ENCODE data around the gene SHD.

The SHD gene

GRCh38 chr19:4298810-4299550, 19.9 kb downstream of the SHD start:
- DNase-seq (ENCODE audit: low read depth in 2 of 2) = no peak

- no peak for DNase-seq (ENCODE audit: low read depth in 2 of 2)
Observed at GRCh38 chr19:4300589-4300988, 21.5 kb downstream of the SHD start.

DNA sequence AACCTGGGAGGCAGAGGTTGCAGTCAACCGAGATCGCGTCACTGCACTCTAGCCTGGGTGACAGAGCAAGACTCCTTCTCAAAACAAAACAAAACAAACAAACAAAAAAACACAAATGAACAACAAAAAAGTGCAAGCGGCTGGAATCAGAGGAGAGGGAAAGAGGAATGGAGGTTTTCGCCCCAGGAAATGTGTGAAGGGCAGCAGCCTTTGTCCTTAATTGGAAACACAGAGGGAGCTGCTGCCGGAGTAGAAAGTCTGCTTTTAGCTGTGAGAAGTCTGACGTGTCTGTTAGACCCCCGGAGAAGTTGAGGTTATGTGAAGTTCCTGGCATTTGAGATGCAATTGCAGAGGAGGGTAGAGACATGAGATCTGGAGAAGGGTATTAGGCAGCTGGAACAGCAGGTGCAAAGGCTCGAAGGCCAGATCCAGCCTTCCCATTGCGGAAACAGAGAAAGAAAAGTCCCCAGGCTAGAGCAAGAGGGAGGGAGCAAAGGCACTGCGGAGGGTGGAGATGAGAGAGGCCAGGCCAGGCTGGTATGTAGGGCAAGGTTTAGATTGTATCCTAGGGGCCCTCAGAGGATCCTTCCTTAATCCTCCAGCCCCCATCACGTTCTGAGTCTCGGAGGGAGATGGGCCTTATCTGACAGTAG, 22.6 kb downstream of the SHD start:
- DNase-seq (ENCODE audit: low read depth in 2 of 2) = no peak

GRCh38 chr19:4302243-4302640, 23.2 kb downstream of the SHD start, which contains the start of gene TMIGD2:
Gene TMIGD2, minus strand, starts transcription at chr19:4302389. Its CDS starts 4 bp downstream, at chr19:4302385.
- DNase-seq (ENCODE audit: low read depth in 2 of 2) = no peak

GRCh38 chr19:4303819-4304537, 24.9 kb downstream of the SHD start:
- no peak for DNase-seq (ENCODE audit: low read depth in 2 of 2)

- DNase-seq (ENCODE audit: low read depth in 2 of 2) = peak; percentile 60 to 71
Observed at GRCh38 chr19:4304538-4305256, 25.6 kb downstream of the SHD start, which contains the start of gene FSD1. Gene FSD1, plus strand, starts transcription at chr19:4304598. Its CDS starts 149 bp downstream, at chr19:4304747.

GRCh38 chr19:4305257-4305612, 26.2 kb downstream of the SHD start:
- DNase-seq (ENCODE audit: low read depth in 2 of 2) = no peak

DNA sequence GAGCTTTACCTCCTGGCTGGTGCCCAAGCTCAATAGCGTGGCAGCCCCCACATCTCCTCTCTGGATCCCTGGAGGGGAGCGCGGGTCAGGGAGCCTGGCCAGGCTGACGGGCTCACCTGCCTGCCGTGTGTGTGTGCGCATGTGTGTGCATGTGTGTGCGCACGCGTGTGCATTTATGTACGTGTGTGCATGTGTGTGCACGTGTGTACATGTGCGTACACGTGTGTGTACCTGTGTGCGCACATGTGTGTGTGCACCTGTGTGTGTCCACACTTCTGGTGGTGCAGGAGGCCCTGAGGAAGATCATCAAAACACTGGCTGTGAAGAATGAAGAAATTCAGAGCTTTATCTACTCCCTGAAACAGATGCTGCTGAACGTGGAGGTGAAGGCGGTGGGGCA, 26.6 kb downstream of the SHD start:
- no peak for DNase-seq (ENCODE audit: low read depth in 2 of 2)

DNA sequence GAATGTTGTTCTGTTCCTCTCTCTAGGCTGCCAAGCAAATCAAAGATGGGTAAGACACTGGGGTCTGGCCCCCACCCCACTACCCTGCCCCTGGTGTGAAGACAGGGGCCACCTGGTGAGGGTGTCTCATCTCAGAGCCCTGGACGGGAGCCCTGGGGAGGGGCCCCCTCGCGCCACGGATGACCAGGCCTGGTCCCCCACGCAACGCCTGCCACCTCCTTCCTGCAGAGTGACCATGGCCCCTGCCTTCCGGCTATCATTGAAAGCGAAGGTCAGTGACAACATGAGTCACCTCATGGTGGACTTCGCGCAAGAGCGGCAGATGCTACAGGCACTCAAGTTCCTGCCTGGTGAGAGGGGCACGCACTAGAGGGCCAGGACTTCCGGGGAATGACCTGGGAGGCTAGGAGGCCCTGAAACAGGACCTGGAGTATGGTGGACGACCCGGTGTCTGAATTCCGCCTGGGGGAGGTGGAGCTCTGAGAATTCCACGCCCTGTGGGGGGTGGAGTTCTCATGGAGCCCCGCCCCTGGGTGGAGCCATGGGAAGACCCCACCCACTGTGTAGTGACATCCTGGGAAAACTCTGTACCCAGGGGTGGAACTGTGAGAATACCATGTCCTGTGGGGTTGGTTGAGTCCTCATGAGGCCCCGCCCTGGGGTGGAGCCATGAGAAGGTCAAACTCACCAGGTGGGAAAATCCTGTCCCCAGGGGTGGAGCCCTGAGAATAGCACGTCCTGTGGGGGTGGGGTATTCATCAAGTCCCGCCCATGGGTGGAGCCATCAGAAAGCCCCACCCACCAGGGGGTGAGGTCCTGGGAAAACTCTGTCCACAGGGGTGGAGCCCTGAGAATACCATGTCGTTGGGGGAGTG, 31.4 kb downstream of the SHD start:
- DNase-seq (ENCODE audit: low read depth in 2 of 2) = no peak

DNA sequence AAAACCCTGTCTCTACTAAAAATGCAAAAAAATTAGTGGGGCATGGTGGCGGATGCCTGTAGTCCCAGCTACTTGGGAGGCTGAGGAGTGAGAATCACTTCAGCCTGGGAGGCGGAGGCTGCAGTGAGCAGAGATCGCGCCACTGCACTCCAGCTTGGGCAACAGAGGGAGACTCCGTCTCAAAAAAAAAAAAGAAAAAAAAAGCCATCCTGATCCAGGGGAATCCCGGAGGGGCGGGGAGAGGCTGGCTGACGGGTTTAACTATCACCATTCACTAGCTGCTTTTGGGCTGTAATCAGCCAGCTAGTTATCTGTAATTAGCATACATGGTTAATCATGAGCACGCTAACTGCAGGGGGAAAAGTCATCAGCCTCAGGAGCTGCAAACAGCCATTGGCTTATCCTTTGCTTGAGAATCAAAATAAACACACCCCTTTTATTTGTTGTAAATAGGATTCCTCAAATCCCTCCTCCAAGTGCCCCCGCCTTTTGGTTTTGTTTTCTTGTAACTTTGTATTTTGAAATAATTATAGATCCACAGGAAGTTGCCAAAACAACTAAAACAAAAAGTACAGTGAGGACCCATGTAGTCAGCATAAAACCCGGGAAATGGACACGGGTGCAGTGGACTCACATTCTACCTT, 34.9 kb downstream of the SHD start:
- DNase-seq (ENCODE audit: low read depth in 2 of 2) = no peak

DNA sequence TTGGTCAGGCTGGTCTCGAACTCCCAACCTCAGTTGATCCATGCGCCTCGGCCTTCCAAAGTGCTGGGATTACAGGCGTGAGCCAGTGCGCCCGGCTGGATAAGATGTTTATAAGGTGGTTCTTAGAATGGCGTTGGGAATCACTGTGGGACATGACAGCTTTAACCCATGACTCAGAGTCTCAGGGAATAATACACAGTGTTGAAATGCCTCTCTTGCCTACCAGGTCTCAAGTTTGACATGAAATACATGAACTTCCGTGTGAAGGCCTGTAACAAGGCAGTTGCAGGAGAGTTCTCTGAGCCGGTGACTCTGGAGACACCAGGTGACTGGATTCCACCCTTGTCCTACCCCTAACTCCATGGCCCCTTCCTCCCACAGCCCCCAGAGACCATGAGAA, 37.9 kb downstream of the SHD start:
- DNase-seq (ENCODE audit: low read depth in 2 of 2) = no peak

- no peak for DNase-seq (ENCODE audit: low read depth in 2 of 2)
Observed at GRCh38 chr19:4318460-4318859, 39.4 kb downstream of the SHD start.

DNA sequence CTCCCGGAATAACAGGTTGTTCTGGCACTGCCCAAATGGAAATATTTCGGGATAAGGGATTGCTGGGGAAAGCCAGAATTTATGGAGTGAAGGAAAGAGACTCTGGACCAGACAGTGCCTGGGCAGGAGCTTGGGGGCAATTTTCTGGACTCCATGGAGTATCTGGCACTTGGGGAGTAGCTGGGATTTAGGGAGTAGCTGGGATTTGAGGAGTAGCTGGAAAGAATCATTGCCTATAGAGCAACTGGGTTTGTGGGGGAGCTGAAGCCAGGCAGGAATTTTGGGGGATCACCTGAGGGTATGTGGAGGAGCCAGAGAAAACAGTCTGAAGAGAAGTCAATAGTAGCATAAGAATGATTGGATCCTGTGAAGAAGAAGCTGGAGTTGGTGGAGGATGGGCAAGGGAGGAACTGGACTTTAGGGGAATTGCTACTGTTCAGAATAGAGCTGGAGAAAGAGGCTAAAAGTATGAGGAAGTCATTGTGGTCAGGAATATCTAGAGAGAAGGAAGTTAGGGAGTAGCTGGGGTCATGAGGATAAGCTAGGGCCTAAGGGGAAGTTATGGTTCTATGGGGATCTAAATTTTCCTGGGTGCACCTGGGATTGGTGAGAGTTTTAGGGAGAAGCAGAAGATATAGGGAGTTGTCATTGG, 40.1 kb downstream of the SHD start:
- DNase-seq (ENCODE audit: low read depth in 2 of 2) = no peak

- no peak for DNase-seq (ENCODE audit: low read depth in 2 of 2)
Observed at GRCh38 chr19:4320419-4320818, 41.4 kb downstream of the SHD start.

- no peak for DNase-seq (ENCODE audit: low read depth in 2 of 2)
Observed at GRCh38 chr19:4322942-4323665, 44.0 kb downstream of the SHD start.

GRCh38 chr19:4323692-4324091, 44.6 kb downstream of the SHD start:
- no peak for DNase-seq (ENCODE audit: low read depth in 2 of 2)

DNA sequence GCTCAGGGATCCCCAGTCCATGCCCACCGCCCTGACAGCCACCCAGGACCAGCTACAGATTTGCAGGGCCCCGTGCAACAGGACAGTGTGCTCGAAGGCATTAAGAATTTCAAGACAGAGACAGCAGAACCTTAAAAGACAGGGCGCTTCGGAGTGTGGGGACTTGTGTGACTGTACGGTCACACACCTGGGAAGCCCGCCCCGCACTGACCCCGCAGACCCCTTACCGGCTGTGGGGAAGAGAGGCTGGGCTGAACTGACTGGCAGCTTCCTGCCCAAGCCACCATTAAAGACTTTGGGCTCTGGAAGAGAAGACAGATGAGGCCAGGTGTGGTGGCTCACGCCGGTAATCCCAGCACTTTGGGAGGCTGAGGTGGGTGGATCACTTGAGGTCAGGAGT, 45.2 kb downstream of the SHD start:
- DNase-seq (ENCODE audit: low read depth in 2 of 2) = no peak

GRCh38 chr19:4326215-4326836, 47.3 kb downstream of the SHD start:
- DNase-seq (ENCODE audit: low read depth in 2 of 2) = no peak

GRCh38 chr19:4326837-4327251, 47.8 kb downstream of the SHD start:
- DNase-seq (ENCODE audit: low read depth in 2 of 2) = no peak

Measured in stimulated activated CD4-positive, alpha-beta T cell treated with anti-CD3 and anti-CD28 coated beads, Interleukin-15, amount 100 ng/mL, for 48 hours (primary cell).